GM21786 (cell line): ENCODE data around the gene AGR2.
"Not testable (repeated sequence)": the region's sequence is repeated elsewhere in the genome, so short reads cannot be mapped to it uniquely, and the experiment has no call there.

Experiments
- ATAC-seq: cut with Tn5 transposase; IDR thresholded peaks from one replicate; pipeline ENCODE4 v1.9.1; 2021; ENCODE audit not compliant: unreplicated experiment

AGR2 gene

GRCh38 chr7:16804674-16805439, at the start of gene AGR2:
AGR2 (minus strand) TSS chr7:16804999; CDS start chr7:16801796, 3,203 bp downstream.
- ATAC-seq = no peak

- ATAC-seq = not testable (repeated sequence)
Observed at GRCh38 chr7:16853189-16853588, 48.4 kb upstream of the AGR2 start.

- no peak for ATAC-seq
Observed at GRCh38 chr7:16851829-16852228, 47.0 kb upstream of the AGR2 start.

GRCh38 chr7:16850614-16851466, 46.0 kb upstream of the AGR2 start:
- ATAC-seq = no peak

GRCh38 chr7:16849296-16850148, 44.7 kb upstream of the AGR2 start:
- ATAC-seq = no peak

- ATAC-seq = no peak
Observed at GRCh38 chr7:16847381-16847860, 42.6 kb upstream of the AGR2 start.

GRCh38 chr7:16846601-16847165, 41.9 kb upstream of the AGR2 start:
- no peak for ATAC-seq

GRCh38 chr7:16845746-16846145, 40.9 kb upstream of the AGR2 start:
- ATAC-seq = no peak

GRCh38 chr7:16841681-16842080, 36.9 kb upstream of the AGR2 start:
- no peak for ATAC-seq

GRCh38 chr7:16840094-16840493, 35.3 kb upstream of the AGR2 start:
- ATAC-seq = no peak

GRCh38 chr7:16839646-16840045, 34.8 kb upstream of the AGR2 start:
- no peak for ATAC-seq

GRCh38 chr7:16838891-16839290, 34.1 kb upstream of the AGR2 start:
- no peak for ATAC-seq

- no peak for ATAC-seq
Observed at GRCh38 chr7:16838386-16838785, 33.6 kb upstream of the AGR2 start.

- no peak for ATAC-seq
Observed at GRCh38 chr7:16836481-16836880, 31.7 kb upstream of the AGR2 start.

- no peak for ATAC-seq
Observed at GRCh38 chr7:16833373-16833772, 28.6 kb upstream of the AGR2 start.

- no peak for ATAC-seq
Observed at GRCh38 chr7:16826060-16826459, 21.3 kb upstream of the AGR2 start.

- ATAC-seq = no peak
Observed at GRCh38 chr7:16822029-16822428, 17.2 kb upstream of the AGR2 start.

GRCh38 chr7:16818732-16819131, 13.9 kb upstream of the AGR2 start:
- no peak for ATAC-seq

- ATAC-seq = no peak
Observed at GRCh38 chr7:16817536-16817935, 12.7 kb upstream of the AGR2 start.

GRCh38 chr7:16816824-16817223, 12.0 kb upstream of the AGR2 start:
- ATAC-seq = no peak

GRCh38 chr7:16815001-16815400, 10.2 kb upstream of the AGR2 start:
- no peak for ATAC-seq
